Glomerular endothelial cell (primary cell): ENCODE data around the gene PRSS3. TPM values are rescaled to one million over a fixed set of nuclear protein-coding genes. Genes with fewer than 3 reads are reported as not detected.
"Not testable (repeated sequence)": the region's sequence is repeated elsewhere in the genome, so short reads cannot be mapped to it uniquely, and the experiment has no call there.

Experiments used
- DNase-seq: peaks from one replicate; pipeline ENCODE4 v3.0.0-alpha.2; 2011; ENCODE audit warnings: low read depth, low spot score; ENCODE audit errors: extremely low read depth
- total RNA-seq: library from RNA; depleted of rRNA; stranded (reverse); fragments of >200 nt; gene quantifications from 2 replicates; pipeline ENCODE4 v1.2.3, GENCODE V29; 2015

The PRSS3 gene
- 26.7 and 26.8 TPM in 2 replicates for total RNA-seq

DNA sequence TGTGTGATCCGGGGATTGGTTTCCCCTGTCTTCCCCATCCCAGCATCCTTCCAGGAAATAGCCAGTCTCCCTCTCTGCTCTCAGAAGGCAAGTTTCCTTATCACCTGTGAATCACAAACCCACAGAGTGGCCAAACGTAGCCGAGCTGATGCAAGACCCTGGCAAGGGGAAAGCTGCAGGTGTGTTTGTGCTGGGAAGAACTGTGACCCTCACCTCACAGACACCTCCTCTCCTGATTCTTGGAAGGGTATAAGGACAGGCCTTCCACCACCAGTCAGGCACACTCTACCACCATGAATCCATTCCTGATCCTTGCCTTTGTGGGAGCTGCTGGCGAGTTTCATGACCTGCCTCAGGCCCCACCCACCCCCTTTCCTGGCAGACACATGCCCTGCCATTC, at the start of gene PRSS3:
TSS of gene PRSS3 (plus strand) at position 281 of the 400 bp plus-strand sequence. CDS start at position 294, 13 bp downstream.
- no peak for DNase-seq

DNA sequence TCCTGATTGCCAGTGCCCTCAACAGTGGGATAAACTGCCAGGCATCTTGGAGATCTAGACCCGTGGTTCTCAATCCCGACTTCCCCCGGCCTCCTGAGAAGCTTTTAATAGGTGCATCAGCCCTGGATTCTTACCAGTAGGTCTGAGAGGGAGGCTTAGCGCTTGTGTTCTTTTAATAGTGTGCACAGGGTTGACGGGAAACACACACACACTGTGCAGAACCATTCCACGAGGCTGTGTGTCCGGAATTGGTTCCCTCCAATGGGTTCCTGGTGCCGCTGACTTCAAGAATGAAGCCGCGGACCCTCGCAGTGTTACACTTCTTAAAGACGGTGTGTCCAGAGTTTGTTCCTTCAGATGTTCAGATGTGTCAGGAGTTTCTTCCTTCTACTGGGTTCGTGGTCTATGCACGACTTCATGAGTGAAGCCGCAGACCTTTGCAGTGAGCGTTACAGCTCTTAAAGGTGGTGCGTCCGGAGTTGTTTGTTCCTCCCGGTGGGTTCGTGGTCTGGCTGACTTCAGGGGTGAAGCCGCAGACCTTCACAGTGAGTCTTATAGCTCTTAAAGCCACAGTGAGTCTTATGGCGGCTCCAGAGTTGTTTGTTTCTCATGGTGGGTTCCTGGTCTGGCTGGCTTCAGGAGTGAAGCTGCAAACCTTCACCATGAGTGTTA, 46.6 kb upstream of the PRSS3 start:
- DNase-seq = no peak

DNA sequence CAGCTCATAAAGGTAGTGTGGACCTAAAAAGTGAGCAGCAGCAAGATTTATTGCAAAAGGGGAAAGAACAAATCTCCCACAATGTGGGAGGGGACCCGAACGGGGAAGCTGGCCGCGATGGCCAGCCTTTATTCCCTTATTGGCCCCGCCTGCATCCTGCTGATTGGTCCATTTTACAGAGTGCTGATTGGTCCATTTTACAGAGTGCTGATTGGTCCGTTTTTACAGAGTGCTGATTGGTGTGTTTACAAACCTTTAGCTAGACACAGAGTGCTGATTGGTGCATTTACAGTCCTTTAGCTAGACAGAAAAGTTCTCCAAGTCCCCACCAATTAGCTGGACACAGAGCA, 46.1 kb upstream of the PRSS3 start:
- not testable (repeated sequence) for DNase-seq

DNA sequence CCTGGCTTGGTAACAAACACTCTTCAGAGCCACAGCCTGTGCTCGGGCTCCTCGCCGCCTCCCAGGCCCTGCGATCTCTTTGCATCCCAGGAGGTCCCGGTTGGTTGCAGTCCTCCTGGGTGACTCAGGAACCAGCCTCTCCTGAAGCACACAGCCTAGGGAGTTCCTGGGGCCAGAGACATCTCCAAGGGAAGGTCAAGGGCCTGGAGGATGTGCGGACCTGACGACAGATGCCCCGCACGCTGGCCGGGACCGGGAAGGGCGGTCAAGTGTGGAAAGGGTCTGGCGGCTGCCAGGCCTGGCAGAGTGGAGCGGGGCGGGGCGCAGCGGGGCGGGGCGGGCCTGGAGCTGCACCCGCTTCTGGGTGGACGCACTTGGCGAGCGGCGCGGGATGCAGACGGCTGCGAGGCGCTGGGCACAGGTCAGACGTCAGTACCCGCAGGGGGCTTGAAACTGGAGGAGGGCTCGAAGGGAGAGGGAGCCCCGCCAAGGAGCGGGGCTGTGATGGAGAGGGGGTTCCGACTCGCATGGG, 45.0 kb upstream of the PRSS3 start:
- no peak for DNase-seq

DNA sequence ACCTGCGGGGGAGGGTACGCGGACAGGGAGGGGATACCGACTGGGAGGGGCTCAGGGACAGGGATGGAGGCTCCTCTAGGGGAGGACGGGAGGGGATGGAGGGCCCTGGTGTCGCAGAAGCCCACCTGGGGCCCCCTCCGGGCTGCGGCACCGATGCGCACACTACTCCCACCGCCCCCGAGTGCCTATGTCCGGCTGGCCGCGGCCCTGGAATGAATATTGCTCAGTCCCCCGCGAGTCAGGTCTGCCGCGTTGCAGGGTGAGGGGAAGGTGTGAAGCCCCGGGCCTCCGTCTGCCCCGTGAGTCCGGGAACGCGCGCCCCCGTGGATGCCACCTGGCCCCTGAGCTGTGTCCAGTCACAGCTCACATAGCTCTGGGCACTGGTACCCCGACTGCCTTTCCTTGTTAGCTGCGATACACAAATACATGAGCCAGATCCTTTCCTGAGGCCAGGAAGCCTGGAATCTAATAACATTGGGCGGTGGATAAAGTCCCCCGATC, 44.5 kb upstream of the PRSS3 start:
- no peak for DNase-seq

DNA sequence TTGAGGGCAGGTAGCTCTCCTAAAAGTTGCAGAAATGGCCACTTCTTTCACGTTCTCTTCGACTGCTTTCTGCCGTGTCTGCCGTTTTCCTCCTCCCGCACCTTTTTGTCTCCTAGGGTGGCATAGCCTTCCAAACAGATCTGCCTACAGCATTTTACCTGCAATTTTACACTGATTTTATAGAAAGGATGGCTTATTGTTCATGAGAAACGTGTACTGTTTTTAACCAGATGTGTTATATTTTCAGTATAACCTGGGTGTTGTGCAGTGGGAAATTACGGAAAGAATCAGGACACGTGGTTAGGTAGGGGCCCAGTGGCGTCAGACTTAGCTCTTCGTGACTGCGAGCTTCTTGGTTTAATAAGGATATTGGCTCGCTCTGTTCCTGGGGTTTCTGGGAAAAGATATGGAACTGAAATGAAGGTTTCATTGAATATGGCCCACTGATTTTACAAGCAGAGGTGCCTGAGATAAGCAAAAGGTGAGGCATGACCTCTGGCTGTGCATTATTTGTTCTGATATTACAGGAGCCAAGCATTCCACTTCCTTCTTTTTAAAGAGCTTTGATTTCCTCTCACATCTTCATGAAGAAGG, 43.7 kb upstream of the PRSS3 start:
- DNase-seq = no peak

DNA sequence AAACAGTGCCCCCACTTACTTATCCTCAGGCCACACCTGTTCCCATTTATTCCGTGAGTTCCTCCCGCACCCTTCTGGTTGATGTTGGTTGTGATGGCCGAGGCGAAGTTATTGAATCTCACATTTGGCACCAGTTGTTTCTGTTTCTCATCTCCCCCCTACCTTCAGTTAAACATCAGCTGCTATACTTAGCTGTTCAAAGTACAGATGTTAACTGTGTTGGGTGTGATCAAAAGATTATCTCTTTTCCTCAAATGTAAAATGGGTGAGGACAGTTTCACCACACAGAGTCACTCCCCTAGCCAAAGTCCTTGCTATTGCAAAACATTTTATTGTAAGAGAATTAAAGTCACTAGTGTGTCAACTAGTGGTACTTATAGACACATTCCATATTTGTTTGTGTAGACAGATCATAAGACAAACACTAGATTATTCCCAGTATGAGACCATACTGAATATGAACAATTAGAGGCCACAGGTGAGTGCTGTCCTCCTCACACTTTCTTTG, 43.2 kb upstream of the PRSS3 start:
- no peak for DNase-seq

DNA sequence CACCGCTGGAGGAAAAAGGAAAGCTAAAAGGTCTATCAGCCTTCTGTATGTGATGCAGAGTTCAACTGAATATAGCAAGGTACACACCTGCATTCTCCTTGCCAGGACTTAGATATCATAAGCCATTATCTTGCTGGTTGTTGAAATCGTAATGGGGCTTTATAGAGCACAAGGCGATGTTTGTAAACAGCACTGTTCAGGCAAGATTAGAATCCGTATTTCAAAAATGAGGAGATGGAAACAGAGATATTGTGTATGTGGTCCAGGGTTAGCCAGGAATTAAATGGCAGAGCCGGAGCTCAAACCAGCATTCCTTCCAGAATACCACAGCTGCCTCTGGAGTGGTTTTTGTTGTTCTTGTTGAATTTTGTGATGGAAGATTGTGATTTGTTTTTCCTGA, 42.6 kb upstream of the PRSS3 start:
- not testable (repeated sequence) for DNase-seq

DNA sequence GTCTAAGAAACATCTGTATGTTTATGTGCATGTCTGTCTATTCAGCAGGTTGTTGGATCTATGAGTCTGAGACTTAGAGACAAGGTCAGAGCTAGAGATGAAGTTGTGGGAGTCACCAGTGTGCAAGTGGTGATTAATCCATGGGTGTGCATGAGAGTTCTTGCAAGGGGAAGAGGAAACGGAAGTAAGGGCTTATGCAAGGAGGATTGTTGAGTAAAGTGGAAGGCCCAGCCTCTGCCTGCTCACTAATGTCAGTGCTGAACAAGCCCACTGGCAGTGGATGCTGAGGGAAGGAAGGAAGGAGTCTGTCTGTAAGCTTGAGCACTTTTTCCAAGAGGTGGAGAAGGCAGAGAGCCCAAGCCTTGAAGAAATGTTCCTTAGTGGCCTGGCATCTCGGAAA, 35.7 kb upstream of the PRSS3 start:
- DNase-seq = not testable (repeated sequence)

DNA sequence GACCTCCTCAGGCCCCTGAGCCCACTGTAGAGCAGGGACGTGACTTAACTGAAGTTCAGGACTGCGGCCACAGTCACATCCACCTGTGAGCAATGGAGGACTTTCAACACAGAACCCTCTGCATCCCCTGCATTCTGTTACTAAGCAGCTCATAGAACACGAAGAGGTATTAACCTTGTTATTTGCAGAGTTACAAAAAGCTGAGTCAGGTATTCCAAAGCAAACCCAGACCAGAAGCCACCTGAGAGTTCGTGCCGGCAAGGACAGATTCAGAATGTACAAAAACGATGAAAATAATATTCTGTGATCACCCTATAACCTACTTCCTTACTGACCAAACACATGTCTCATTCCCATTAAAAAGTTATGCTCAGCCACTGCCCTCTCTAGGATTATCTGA, 33.0 kb upstream of the PRSS3 start:
- DNase-seq = no peak

DNA sequence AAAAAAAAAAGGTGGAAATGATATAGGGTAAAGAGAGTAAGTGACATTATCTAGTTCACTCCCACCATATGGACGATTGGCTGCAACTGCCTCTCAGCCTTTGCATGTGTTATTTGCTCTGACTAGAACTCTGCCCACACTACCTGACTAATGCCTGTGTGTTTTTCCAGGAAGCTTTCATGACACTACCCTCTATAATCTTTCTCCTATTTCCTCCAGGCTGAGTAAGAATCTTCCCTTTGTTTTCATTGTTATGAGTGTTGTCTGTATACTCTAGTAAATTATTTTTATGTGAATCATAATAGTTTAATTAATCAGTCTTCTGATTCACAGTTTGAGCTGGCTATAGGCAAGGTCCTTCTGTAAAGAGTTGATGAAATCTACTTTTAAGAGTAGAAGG, 31.7 kb upstream of the PRSS3 start:
- DNase-seq = not testable (repeated sequence)

DNA sequence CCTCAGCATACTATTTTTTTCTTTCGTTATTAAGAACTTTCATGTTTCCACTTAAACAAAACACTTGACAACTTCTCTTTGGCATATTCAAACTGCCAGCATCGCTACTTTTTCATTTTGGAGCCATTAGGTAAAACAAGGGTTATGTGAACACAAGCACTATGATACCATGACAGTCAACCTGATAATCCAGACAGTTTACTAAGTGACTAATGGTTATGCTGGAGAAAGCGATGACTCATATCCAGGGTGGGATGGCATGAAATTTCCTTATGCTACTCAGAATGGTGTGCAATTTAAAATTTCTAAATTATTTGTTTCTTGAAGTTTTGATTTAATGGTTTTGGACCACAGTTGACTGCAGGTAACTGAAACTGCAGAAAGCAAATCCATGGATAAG, 29.9 kb upstream of the PRSS3 start:
- no peak for DNase-seq

DNA sequence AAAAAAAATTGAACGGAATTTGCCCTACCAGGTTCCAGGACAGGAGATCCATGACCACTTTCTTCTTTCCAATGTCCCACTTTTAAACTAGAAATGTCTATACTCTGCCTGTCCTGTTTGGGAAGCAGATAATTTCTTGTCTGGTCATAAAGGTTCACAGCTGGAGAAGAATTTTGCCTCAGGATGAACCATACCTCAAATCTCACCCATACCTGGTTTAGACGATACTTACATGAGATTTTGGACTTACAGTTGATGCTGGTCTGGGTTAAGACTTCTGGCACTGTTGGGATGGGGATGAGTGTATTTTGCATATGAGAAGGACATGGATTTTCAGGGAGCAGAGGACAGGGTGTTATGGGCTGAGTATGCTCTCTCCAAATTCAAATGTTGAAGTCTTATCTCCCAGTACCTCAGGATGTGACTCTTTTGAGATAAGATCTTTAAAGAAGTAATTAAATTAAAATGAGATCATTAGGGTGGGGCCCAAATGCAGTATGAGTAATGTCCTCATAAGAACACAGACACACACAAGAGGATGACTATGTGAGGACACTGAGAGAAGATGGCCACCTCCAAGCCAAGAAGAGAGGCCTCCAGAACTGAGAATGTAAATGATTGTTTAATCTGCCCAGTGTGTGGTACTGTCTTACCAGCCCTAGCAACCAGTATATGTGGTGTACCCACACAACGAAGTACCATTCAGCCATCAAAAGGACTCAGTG, 25.0 kb upstream of the PRSS3 start:
- not testable (repeated sequence) for DNase-seq

DNA sequence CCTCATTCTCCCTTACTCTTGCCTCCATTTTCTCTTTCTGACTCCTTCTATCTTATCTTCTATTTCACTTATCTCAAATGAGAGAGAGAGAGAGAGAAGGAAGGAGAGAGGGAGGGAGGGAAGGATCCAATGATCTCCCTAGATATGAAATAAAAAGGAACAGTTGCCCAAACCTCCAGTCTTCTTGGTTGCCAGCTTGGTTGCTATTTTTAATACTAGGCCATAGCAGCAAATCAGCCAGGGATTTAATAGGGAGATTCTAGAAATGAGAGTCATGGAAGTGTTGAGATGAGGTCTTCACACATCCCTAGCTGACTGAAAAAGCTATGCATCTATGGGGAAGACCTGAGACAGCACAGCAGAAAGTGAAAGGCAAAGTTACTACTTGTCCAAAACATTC, 22.2 kb upstream of the PRSS3 start:
- not testable (repeated sequence) for DNase-seq

DNA sequence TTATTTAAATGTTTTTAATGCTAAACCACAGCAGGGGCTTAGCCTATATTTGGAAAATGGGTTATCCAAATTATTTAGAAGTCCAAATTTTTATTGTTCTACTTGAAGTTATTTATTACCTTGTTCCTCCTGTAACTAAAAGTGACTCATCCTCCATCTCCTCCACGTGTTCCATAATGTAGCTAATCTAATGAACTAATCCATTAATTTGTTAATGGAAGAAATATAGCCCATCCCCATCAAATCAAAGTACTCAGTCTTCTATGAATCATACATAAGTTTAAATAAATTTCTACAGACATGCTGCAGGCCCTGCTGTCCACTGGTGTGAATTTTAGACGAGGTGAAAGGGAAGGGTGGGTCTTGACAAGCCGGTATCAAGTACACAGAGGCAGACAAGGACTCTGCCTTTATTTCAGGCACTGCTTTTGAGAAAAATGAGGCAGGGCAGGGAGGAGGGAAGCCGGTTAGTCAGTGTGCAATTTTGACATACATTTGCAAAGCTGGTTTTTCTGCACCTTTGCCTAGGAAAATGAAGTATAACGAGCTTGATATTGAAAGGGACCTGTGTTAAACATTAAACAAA, 21.2 kb upstream of the PRSS3 start:
- not testable (repeated sequence) for DNase-seq

DNA sequence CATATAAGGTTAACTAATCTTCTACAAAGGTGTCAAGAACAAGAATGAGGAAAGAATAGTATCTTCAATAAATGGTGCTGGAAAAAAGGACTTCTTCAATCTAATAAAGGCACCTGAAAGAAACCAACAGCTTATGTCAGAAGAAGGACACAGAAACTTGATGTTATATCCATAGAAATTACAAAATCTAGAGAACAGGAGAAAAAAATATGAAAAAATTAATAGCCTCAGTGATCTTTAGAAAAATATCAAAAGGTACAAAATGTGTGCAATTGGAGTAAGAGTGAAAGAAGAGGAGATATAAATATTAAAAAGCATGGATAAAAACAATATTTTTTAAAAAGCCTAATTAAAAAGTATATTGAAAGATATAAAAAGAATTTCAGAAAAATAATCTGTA, 18.8 kb upstream of the PRSS3 start:
- no peak for DNase-seq

DNA sequence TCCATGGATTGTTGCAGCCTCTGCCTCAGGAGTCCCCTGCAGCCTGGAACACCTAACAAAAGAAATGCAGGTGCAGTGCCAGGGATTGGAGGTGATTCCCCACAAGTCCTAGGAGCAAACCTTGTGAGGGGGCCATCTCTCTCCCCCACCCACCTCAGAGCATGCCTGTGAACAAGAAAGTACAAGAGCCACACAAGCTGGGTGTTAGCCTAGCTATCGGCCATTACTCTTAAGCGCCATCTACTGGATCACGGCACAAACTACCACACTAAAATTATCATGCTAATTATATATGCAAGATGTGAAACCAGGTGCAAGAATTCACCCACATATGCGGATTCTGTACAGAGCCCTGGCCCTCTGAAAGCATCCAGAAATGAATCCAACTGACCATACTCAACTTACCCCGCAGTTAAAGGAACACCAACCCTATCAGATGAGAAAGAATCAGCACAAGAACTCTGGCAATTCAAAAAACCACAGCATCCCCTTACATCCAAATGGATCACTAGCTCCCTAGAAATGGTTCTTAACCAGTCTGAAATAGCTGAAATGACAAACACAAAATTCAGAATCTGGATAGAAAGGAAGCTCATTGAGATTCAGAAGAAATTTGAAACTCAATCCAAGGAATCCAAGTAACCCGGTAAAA, 16.5 kb upstream of the PRSS3 start:
- no peak for DNase-seq

DNA sequence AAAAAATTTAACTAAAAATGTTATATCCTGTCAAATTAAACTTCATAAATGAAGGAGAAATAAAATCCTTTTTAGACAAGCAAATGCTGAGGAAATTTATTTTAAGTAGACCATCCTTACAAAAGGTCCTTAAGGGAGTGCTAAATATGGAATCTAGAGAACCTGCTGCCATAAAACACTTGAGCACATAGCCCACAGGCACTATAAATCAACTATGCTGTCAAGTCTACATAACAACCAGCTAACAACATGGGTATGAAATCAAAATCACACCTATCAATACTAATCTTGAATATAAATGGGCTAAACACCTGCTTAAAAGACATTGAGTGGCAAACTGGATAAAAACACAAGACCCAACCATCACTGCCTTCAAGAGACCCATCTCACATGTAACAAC, 15.1 kb upstream of the PRSS3 start:
- DNase-seq = no peak

DNA sequence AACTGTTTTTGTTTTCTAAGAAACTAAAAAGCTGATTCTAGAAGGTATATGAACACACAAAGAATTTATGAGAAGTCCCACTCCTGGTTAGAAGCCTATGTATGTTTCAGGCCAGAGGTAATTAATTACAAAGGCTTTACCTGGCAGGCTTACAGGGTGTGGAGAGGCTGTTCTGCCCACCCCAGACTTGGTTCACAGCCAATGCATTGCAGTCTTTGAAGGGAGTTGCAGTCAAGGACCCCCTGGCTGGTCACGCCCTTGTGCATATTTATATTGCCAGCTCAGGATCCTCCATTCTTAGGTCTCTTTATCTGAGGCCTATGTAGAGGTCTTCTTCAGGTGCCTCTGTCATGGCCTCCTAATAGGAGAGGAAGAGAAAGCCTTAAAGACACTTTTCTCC, 13.6 kb upstream of the PRSS3 start:
- no peak for DNase-seq

DNA sequence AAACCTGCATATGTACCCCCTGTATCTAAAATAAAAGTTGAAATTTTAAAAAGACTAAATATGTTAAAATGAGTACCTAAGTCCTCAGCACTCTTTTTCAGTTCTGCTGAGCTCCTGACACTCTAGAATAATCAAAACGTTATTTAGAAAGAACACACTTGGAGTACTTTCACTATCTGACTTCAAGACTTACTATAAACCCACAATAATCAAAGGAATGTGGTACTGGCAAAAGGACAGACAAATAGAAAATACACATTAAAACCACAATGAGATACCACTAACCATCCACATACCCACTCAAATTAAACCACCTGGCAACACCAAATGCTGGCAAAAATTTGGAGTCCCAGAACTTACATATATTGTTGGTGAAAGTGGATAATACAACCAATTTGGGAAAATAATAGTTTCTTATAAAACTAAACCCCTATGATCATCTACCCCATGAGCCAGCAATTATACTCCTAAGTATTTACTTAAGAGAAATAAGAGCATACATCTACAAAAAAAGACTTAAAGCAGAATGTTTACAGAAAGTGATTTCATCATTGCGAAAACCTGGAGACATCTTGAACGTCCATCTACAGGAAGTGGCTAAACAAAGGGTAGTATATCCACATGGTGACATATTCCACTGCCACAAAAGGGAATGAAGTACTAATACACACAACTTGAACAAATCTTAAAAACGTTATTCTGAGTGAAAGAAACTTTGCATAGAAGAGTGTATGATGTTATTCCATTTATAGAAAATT, 12.8 kb upstream of the PRSS3 start:
- DNase-seq = no peak
